Measurements from ENCODE around the gene CEP112.
"Not testable (repeated sequence)": the region's sequence is repeated elsewhere in the genome, so short reads cannot be mapped to it uniquely, and the experiment has no call there.

CEP112 gene

GRCh38 chr17:65811043-65811442 lies 380.9 kb downstream of the CEP112 start:
- no peak overlapping the region for H3K4me2 ChIP-seq (ENCODE audit: low read depth, low read length, poor library complexity, severe bottlenecking)
- 0 out of 2 replicates have a peak, but pooled peaks cover 2% of the 10 kb centered on the region for H3K27me3 ChIP-seq (ENCODE audit: low read length)
- no peaks in the 10 kb centered on the region for H3K36me3 ChIP-seq (ENCODE audit: low read length)
- TF ChIP-seq EZH2phosphoT487 (conservative IDR thresholded peaks at IDR 0.05; ENCODE audit: low read length): no peak
- no peak for TF ChIP-seq CTCF (IDR thresholded peaks at IDR 0.05; ENCODE audit: insufficient read depth, low read length, poor library complexity, severe bottlenecking)
- no peak overlapping the region for H2AFZ ChIP-seq (ENCODE audit: low read depth, low read length, severe bottlenecking)
- H3K4me3 ChIP-seq (ENCODE audit: insufficient read depth, low read length, poor library complexity, severe bottlenecking): no peak overlapping the region
- H4K20me1 ChIP-seq (ENCODE audit: low read depth, low read length): no peaks in the 10 kb centered on the region
- H3F3A ChIP-seq (ENCODE audit: insufficient read depth): no peaks in the 10 kb centered on the region
- H3K9me2 ChIP-seq (replicated peaks; ENCODE audit: insufficient read depth, low read length): no peaks in the 10 kb centered on the region
- no peaks in the 10 kb centered on the region for H3K79me2 ChIP-seq (ENCODE audit: insufficient read depth, low read length)
- H3K9ac ChIP-seq (ENCODE audit: low read length): no peak overlapping the region
- H3K9me3 ChIP-seq (ENCODE audit: insufficient read depth, low read length): peaks cover 6% of the 10 kb centered on the region; the same call in 1 of the 2 replicates
- no peak overlapping the region for H3K27ac ChIP-seq (ENCODE audit: low read depth, low read length)

GRCh38 chr17:65809366-65809765 lies 382.6 kb downstream of the CEP112 start:
- Histone ChIP-seq H3K9ac (ENCODE audit: low read length) (no peak overlapping the region), H3K9me2 (replicated peaks; ENCODE audit: insufficient read depth, low read length) (no peaks in the 10 kb centered on the region), H2AFZ (ENCODE audit: low read depth, low read length, severe bottlenecking) (no peak overlapping the region), H3K4me3 (ENCODE audit: insufficient read depth, low read length, poor library complexity, severe bottlenecking) (no peak overlapping the region), H3K36me3 (ENCODE audit: low read length) (no peaks in the 10 kb centered on the region), H3K27me3 (ENCODE audit: low read length) (0 out of 2 replicates have a peak, but pooled peaks cover 2% of the 10 kb centered on the region), H3F3A (ENCODE audit: insufficient read depth) (no peaks in the 10 kb centered on the region), H4K20me1 (ENCODE audit: low read depth, low read length) (no peaks in the 10 kb centered on the region), H3K27ac (ENCODE audit: low read depth, low read length) (no peak overlapping the region), H3K4me2 (ENCODE audit: low read depth, low read length, poor library complexity, severe bottlenecking) (no peak overlapping the region), H3K79me2 (ENCODE audit: insufficient read depth, low read length) (no peaks in the 10 kb centered on the region), H3K9me3 (ENCODE audit: insufficient read depth, low read length) (peaks cover 6% of the 10 kb centered on the region; the same call in 1 of the 2 replicates)
- TF ChIP-seq CTCF (IDR thresholded peaks at IDR 0.05; ENCODE audit: insufficient read depth, low read length, poor library complexity, severe bottlenecking) (no peak), EZH2phosphoT487 (conservative IDR thresholded peaks at IDR 0.05; ENCODE audit: low read length) (no peak)

- not testable (repeated sequence) for H3K4me3 ChIP-seq (ENCODE audit: insufficient read depth, low read length, poor library complexity, severe bottlenecking); H3K79me2 ChIP-seq (ENCODE audit: insufficient read depth, low read length)
Measured at GRCh38 chr17:65808566-65808965, 383.4 kb downstream of the CEP112 start.

GRCh38 chr17:65807361-65807760 lies 384.6 kb downstream of the CEP112 start:
- Histone ChIP-seq H3K9me2 (replicated peaks; ENCODE audit: insufficient read depth, low read length) (no peaks in the 10 kb centered on the region), H3F3A (ENCODE audit: insufficient read depth) (no peaks in the 10 kb centered on the region), H4K20me1 (ENCODE audit: low read depth, low read length) (no peaks in the 10 kb centered on the region), H3K27ac (ENCODE audit: low read depth, low read length) (no peak overlapping the region), H3K4me2 (ENCODE audit: low read depth, low read length, poor library complexity, severe bottlenecking) (no peak overlapping the region), H3K36me3 (ENCODE audit: low read length) (no peaks in the 10 kb centered on the region), H3K9ac (ENCODE audit: low read length) (no peak overlapping the region), H3K27me3 (ENCODE audit: low read length) (no peaks in the 10 kb centered on the region), H3K4me3 (ENCODE audit: insufficient read depth, low read length, poor library complexity, severe bottlenecking) (no peak overlapping the region), H3K79me2 (ENCODE audit: insufficient read depth, low read length) (no peaks in the 10 kb centered on the region), H3K9me3 (ENCODE audit: insufficient read depth, low read length) (peaks cover 6% of the 10 kb centered on the region; the same call in 1 of the 2 replicates), H2AFZ (ENCODE audit: low read depth, low read length, severe bottlenecking) (no peak overlapping the region)
- no peak for TF ChIP-seq CTCF (IDR thresholded peaks at IDR 0.05; ENCODE audit: insufficient read depth, low read length, poor library complexity, severe bottlenecking)
- no peak for TF ChIP-seq EZH2phosphoT487 (conservative IDR thresholded peaks at IDR 0.05; ENCODE audit: low read length)

More at GRCh38 chr17:65808566-65808965, 383.4 kb downstream of the CEP112 start:
- H3K27ac ChIP-seq (ENCODE audit: low read depth, low read length); H2AFZ ChIP-seq (ENCODE audit: low read depth, low read length, severe bottlenecking); H3K36me3 ChIP-seq (ENCODE audit: low read length); H3K27me3 ChIP-seq (ENCODE audit: low read length); H3F3A ChIP-seq (ENCODE audit: insufficient read depth); H4K20me1 ChIP-seq (ENCODE audit: low read depth, low read length); H3K9me2 ChIP-seq (replicated peaks; ENCODE audit: insufficient read depth, low read length); H3K4me2 ChIP-seq (ENCODE audit: low read depth, low read length, poor library complexity, severe bottlenecking); H3K9ac ChIP-seq (ENCODE audit: low read length); H3K9me3 ChIP-seq (ENCODE audit: insufficient read depth, low read length): not testable (repeated sequence)

Measured in SU-DHL-6 (cell line).